ENCODE data around the gene CRYGB. TPM values are rescaled to one million over a fixed set of nuclear protein-coding genes. Genes with fewer than 3 reads are reported as not detected.
"Not testable (repeated sequence)": the region's sequence is repeated elsewhere in the genome, so short reads cannot be mapped to it uniquely, and the experiment has no call there.

CRYGB gene
- total and polyA plus RNA-seq, 7 experiments from 2014 or later = not detected

GRCh38 chr2:208122248-208122647, 23.7 kb downstream of the CRYGB start:
- Histone ChIP-seq H3K4me1 (ENCODE audit: control insufficient read depth in 2 of 2, insufficient read depth in 2 of 2, low read length in 2 of 2) (no peaks in the 10 kb centered on the region), H3K27me3 (ENCODE audit: control insufficient read depth in 2 of 2, insufficient read depth in 2 of 2, low read length in 2 of 2) (no peaks in the 10 kb centered on the region), H3K9me3 (ENCODE audit: control insufficient read depth in 2 of 3, low read length in 3 of 3) (no peaks in the 10 kb centered on the region), H3K4me3 (ENCODE audit: low read length) (no peak overlapping the region), H3K27ac (ENCODE audit: low read depth, low read length) (no peak overlapping the region), H3K36me3 (ENCODE audit: control insufficient read depth in 2 of 3, insufficient read depth in 3 of 3, low read length in 3 of 3) (no peaks in the 10 kb centered on the region)
- DNase-seq (no peak), ATAC-seq (no peak)
- Mint-ChIP-seq H3K27me3 (peaks cover 16 to 43% (median 32%) of the 10 kb centered on the region in 5 donors), H3K36me3 (no peaks in the 10 kb centered on the region), H3K27ac (no peak overlapping the region), H3K4me3 (no peak overlapping the region), H3K4me1 (peaks cover 4 to 15% (median 10%) of the 10 kb centered on the region in 7 donors), H3K9me3 (peaks cover 0 to 2% (median 0%) of the 10 kb centered on the region in 11 donors)
- ChIA-PET CTCF (no interaction called here), POLR2A (no interaction called here)
- intact Hi-C loops (cut with micrococcal nuclease) = no loop called here

DNA sequence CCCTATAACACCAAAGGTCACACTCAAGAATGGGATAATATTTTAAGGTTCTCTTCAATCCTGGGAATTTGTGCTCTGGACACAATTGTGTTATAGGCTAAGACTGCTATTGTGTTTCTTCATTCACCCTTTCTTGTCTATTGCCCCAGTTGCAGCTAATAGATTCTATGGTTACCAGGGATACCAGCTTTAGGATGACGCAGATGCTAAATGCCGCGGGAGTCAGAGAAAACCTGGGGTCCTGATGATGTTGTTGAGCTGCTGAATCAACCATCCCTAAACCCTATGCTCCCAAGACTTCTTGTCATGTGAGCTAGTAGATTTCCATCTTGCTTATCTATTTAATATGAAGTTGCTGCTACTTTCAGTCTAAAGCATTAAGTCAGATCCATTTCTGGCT, 27.0 kb downstream of the CRYGB start:
- H3K27ac Mint-ChIP-seq = no peak overlapping the region
- ChIA-PET CTCF (no interaction called here), POLR2A (no interaction called here)
- peaks cover 3 to 17% (median 10%) of the 10 kb centered on the region in 5 donors for H3K27me3 Mint-ChIP-seq
- Histone ChIP-seq H3K4me3 (ENCODE audit: low read length) (no peak overlapping the region), H3K27ac (ENCODE audit: low read depth, low read length) (no peak overlapping the region), H3K4me1 (ENCODE audit: control insufficient read depth in 2 of 2, insufficient read depth in 2 of 2, low read length in 2 of 2) (no peaks in the 10 kb centered on the region), H3K27me3 (ENCODE audit: control insufficient read depth in 2 of 2, insufficient read depth in 2 of 2, low read length in 2 of 2) (no peaks in the 10 kb centered on the region), H3K9me3 (ENCODE audit: control insufficient read depth in 2 of 3, low read length in 3 of 3) (no peaks in the 10 kb centered on the region), H3K36me3 (ENCODE audit: control insufficient read depth in 2 of 3, insufficient read depth in 3 of 3, low read length in 3 of 3) (no peaks in the 10 kb centered on the region)
- no peak overlapping the region for H3K4me3 Mint-ChIP-seq
- intact Hi-C loops (cut with micrococcal nuclease) = no loop called here
- ATAC-seq (no peak), DNase-seq (no peak)
- peaks cover 0 to 2% (median 0%) of the 10 kb centered on the region in 11 donors for H3K9me3 Mint-ChIP-seq
- no peaks in the 10 kb centered on the region for H3K36me3 Mint-ChIP-seq
- H3K4me1 Mint-ChIP-seq = peaks cover 0 to 5% (median 3%) of the 10 kb centered on the region in 7 donors

DNA sequence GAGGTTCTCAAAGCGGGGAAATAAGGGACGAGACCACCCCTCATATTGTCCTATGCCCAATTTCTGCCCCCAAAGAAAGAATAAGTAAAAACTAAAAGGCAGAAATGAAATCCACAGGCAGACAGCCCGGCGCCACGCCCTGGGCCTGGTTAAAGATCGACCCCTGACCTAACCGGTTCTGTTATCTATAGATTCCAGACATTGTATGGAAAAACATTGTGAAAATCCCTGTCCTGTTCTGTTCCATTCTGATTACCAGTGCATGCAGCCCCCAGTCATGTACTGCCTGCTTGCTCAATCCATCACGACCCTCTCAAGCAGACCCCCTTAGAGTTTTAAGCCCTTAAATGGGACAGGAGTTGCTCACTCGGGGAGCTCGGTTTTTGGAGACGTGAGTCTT, 28.6 kb downstream of the CRYGB start:
- H3K9me3 Mint-ChIP-seq; H3K36me3 ChIP-seq (ENCODE audit: control insufficient read depth in 2 of 3, insufficient read depth in 3 of 3, low read length in 3 of 3); H3K4me1 ChIP-seq (ENCODE audit: control insufficient read depth in 2 of 2, insufficient read depth in 2 of 2, low read length in 2 of 2); H3K4me1 Mint-ChIP-seq; H3K27ac ChIP-seq (ENCODE audit: low read depth, low read length); H3K4me3 Mint-ChIP-seq; H3K9me3 ChIP-seq (ENCODE audit: control insufficient read depth in 2 of 3, low read length in 3 of 3); H3K4me3 ChIP-seq (ENCODE audit: low read length); DNase-seq; H3K27me3 Mint-ChIP-seq; H3K27me3 ChIP-seq (ENCODE audit: control insufficient read depth in 2 of 2, insufficient read depth in 2 of 2, low read length in 2 of 2); POLR2A ChIA-PET; ATAC-seq; intact Hi-C loops (cut with micrococcal nuclease); H3K27ac Mint-ChIP-seq; CTCF ChIA-PET; H3K36me3 Mint-ChIP-seq: not testable (repeated sequence)

- DNase-seq = no peak
- no peaks in the 10 kb centered on the region for H3K4me1 ChIP-seq (ENCODE audit: control insufficient read depth in 2 of 2, insufficient read depth in 2 of 2, low read length in 2 of 2)
- H3K27ac Mint-ChIP-seq = no peak overlapping the region
- H3K36me3 Mint-ChIP-seq = no peaks in the 10 kb centered on the region
- ATAC-seq = no peak
- ChIA-PET POLR2A (no interaction called here), CTCF (no interaction called here)
- no peak overlapping the region for H3K27ac ChIP-seq (ENCODE audit: low read depth, low read length)
- H3K4me3 ChIP-seq (ENCODE audit: low read length) = no peak overlapping the region
- no peaks in the 10 kb centered on the region for H3K4me1 Mint-ChIP-seq
- intact Hi-C loops (cut with micrococcal nuclease) = no loop called here
- H3K27me3 Mint-ChIP-seq = peaks cover 0 to 15% (median 0%) of the 10 kb centered on the region in 5 donors
- H3K9me3 ChIP-seq (ENCODE audit: control insufficient read depth in 2 of 3, low read length in 3 of 3) = no peaks in the 10 kb centered on the region
- no peaks in the 10 kb centered on the region for H3K9me3 Mint-ChIP-seq
- no peaks in the 10 kb centered on the region for H3K36me3 ChIP-seq (ENCODE audit: control insufficient read depth in 2 of 3, insufficient read depth in 3 of 3, low read length in 3 of 3)
- H3K4me3 Mint-ChIP-seq = no peak overlapping the region
- H3K27me3 ChIP-seq (ENCODE audit: control insufficient read depth in 2 of 2, insufficient read depth in 2 of 2, low read length in 2 of 2) = no peaks in the 10 kb centered on the region
These were observed 33.0 kb downstream of the CRYGB start for GRCh38 chr2:208112969-208113368.

- H3K27me3 Mint-ChIP-seq = peaks cover 0 to 15% (median 0%) of the 10 kb centered on the region in 5 donors
- ATAC-seq; DNase-seq; H3K4me3 Mint-ChIP-seq; H3K9me3 Mint-ChIP-seq; H3K4me1 ChIP-seq (ENCODE audit: control insufficient read depth in 2 of 2, insufficient read depth in 2 of 2, low read length in 2 of 2); H3K27me3 ChIP-seq (ENCODE audit: control insufficient read depth in 2 of 2, insufficient read depth in 2 of 2, low read length in 2 of 2); H3K27ac ChIP-seq (ENCODE audit: low read depth, low read length); H3K27ac Mint-ChIP-seq; intact Hi-C loops (cut with micrococcal nuclease); H3K36me3 Mint-ChIP-seq; H3K4me3 ChIP-seq (ENCODE audit: low read length); CTCF ChIA-PET; H3K4me1 Mint-ChIP-seq; POLR2A ChIA-PET; H3K36me3 ChIP-seq (ENCODE audit: control insufficient read depth in 2 of 3, insufficient read depth in 3 of 3, low read length in 3 of 3); H3K9me3 ChIP-seq (ENCODE audit: control insufficient read depth in 2 of 3, low read length in 3 of 3): not testable (repeated sequence)
These were observed 33.6 kb downstream of the CRYGB start for GRCh38 chr2:208112273-208112745.

GRCh38 chr2:208103616-208104015, 42.3 kb downstream of the CRYGB start:
- H3K36me3 Mint-ChIP-seq = no peaks in the 10 kb centered on the region
- ATAC-seq (no peak), DNase-seq (no peak)
- intact Hi-C loops (cut with micrococcal nuclease) = no loop called here
- ChIA-PET CTCF (no interaction called here), POLR2A (no interaction called here)
- peaks cover 0 to 3% (median 0%) of the 10 kb centered on the region in 11 donors for H3K9me3 Mint-ChIP-seq
- no peak overlapping the region for H3K4me3 ChIP-seq (ENCODE audit: low read length)
- no peak overlapping the region for H3K4me3 Mint-ChIP-seq
- no peaks in the 10 kb centered on the region for H3K27me3 ChIP-seq (ENCODE audit: control insufficient read depth in 2 of 2, insufficient read depth in 2 of 2, low read length in 2 of 2)
- H3K36me3 ChIP-seq (ENCODE audit: control insufficient read depth in 2 of 3, insufficient read depth in 3 of 3, low read length in 3 of 3) = no peaks in the 10 kb centered on the region
- peaks cover 10 to 26% (median 14%) of the 10 kb centered on the region in 7 donors for H3K4me1 Mint-ChIP-seq
- H3K27ac ChIP-seq (ENCODE audit: low read depth, low read length) = no peak overlapping the region
- peaks cover 4 to 23% (median 6%) of the 10 kb centered on the region in 5 donors for H3K27me3 Mint-ChIP-seq
- peaks cover 0 to 3% of the 10 kb centered on the region in 2 donors for H3K4me1 ChIP-seq (ENCODE audit: control insufficient read depth in 2 of 2, insufficient read depth in 2 of 2, low read length in 2 of 2)
- no peak overlapping the region for H3K27ac Mint-ChIP-seq
- H3K9me3 ChIP-seq (ENCODE audit: control insufficient read depth in 2 of 3, low read length in 3 of 3) = no peaks in the 10 kb centered on the region

GRCh38 chr2:208101716-208102631, 44.0 kb downstream of the CRYGB start:
- no peaks in the 10 kb centered on the region for H3K9me3 ChIP-seq (ENCODE audit: control insufficient read depth in 2 of 3, low read length in 3 of 3)
- H3K4me1 Mint-ChIP-seq = peaks cover 10 to 26% (median 14%) of the 10 kb centered on the region in 7 donors
- intact Hi-C loops (cut with micrococcal nuclease) = no loop called here
- no peaks in the 10 kb centered on the region for H3K36me3 ChIP-seq (ENCODE audit: control insufficient read depth in 2 of 3, insufficient read depth in 3 of 3, low read length in 3 of 3)
- DNase-seq = no peak
- peaks cover 4 to 22% (median 6%) of the 10 kb centered on the region in 5 donors for H3K27me3 Mint-ChIP-seq
- H3K27ac Mint-ChIP-seq = no peak overlapping the region
- no peak overlapping the region for H3K4me3 ChIP-seq (ENCODE audit: low read length)
- ChIA-PET POLR2A (no interaction called here), CTCF (no interaction called here)
- no peak overlapping the region for H3K4me3 Mint-ChIP-seq
- no peak overlapping the region for H3K27ac ChIP-seq (ENCODE audit: low read depth, low read length)
- H3K36me3 Mint-ChIP-seq = no peaks in the 10 kb centered on the region
- no peaks in the 10 kb centered on the region for H3K27me3 ChIP-seq (ENCODE audit: control insufficient read depth in 2 of 2, insufficient read depth in 2 of 2, low read length in 2 of 2)
- H3K9me3 Mint-ChIP-seq = peaks cover 0 to 3% (median 0%) of the 10 kb centered on the region in 11 donors
- ATAC-seq = no peak
- H3K4me1 ChIP-seq (ENCODE audit: control insufficient read depth in 2 of 2, insufficient read depth in 2 of 2, low read length in 2 of 2) = peaks cover 0 to 3% of the 10 kb centered on the region in 2 donors
